Stimulated activated naive B cell treated with anti-CD40 and anti-IgM and Interleukin-4, amounts not matched to agents 10 μg/mL and 1 μg/mL and 100 μg/mL, for 72 hours (primary cell): ENCODE measurements around the gene MPC1.
"Not testable (repeated sequence)": the region's sequence is repeated elsewhere in the genome, so short reads cannot be mapped to it uniquely, and the experiment has no call there.

ENCODE experiments used
- ATAC-seq, 2 donors: fragments of 150-1000 bp; cut with Tn5 transposase; replicated peaks; 2 replicates each; pipeline ENCODE4 v1.10.0; 2021; ENCODE audit warnings: moderate library complexity in 1 of 2
- DNase-seq: peaks from one replicate; pipeline ENCODE4 v3.0.0; 2021
- H3K27ac Mint-ChIP-seq: one replicate; pipeline ENCODE4 v1.8.0; 2022; ENCODE audit warnings: mild to moderate bottlenecking, mixed read lengths
- H3K27me3 Mint-ChIP-seq, 2 donors: one replicate each; pipeline ENCODE4 v1.8.0; 2022; ENCODE audit warnings: mixed read lengths in 2 of 2
- H3K36me3 Mint-ChIP-seq, 2 donors: one replicate each; pipeline ENCODE4 v1.8.0; 2022; ENCODE audit warnings: mixed read lengths in 2 of 2, mild to moderate bottlenecking in 1 of 2
- H3K4me1 Mint-ChIP-seq, 2 donors: one replicate each; pipeline ENCODE4 v1.8.0; 2022; ENCODE audit warnings: mixed read lengths in 2 of 2, mild to moderate bottlenecking in 1 of 2
- H3K4me3 Mint-ChIP-seq, 2 donors: one replicate each; pipeline ENCODE4 v1.8.0; 2022; ENCODE audit warnings: mild to moderate bottlenecking in 2 of 2, mixed read lengths in 2 of 2, moderate library complexity in 1 of 2
- H3K9me3 Mint-ChIP-seq, 2 donors: one replicate each; pipeline ENCODE4 v1.8.0; 2022; ENCODE audit warnings: mixed read lengths in 2 of 2, mild to moderate bottlenecking in 1 of 2

Gene MPC1

GRCh38 chr6:166381733-166382499 lies 824 bp downstream of the MPC1 start:
- Mint-ChIP-seq H3K27ac (peak overlapping the region; percentile 91), H3K27me3 (no peaks in the 10 kb centered on the region), H3K36me3 (no peaks in the 10 kb centered on the region), H3K4me3 (peak overlapping the region; percentile 91 to 95), H3K4me1 (peaks cover 3 to 22% of the 10 kb centered on the region in 2 donors), H3K9me3 (no peaks in the 10 kb centered on the region)
- peak; percentile 39 to 49 for ATAC-seq
- peak; percentile 69 for DNase-seq

GRCh38 chr6:166381381-166381732 lies 1.4 kb downstream of the MPC1 start:
- Mint-ChIP-seq H3K4me1 (peaks cover 3 to 22% of the 10 kb centered on the region in 2 donors), H3K36me3 (no peaks in the 10 kb centered on the region), H3K9me3 (no peaks in the 10 kb centered on the region), H3K4me3 (peak overlapping the region; percentile 91 to 95), H3K27ac (peak overlapping the region; percentile 91), H3K27me3 (no peaks in the 10 kb centered on the region)
- ATAC-seq (no peak), DNase-seq (no peak)

- no peaks in the 10 kb centered on the region for H3K36me3 Mint-ChIP-seq
- DNase-seq: no peak
- no peak overlapping the region for H3K4me3 Mint-ChIP-seq
- no peaks in the 10 kb centered on the region for H3K27me3 Mint-ChIP-seq
- H3K9me3 Mint-ChIP-seq: no peaks in the 10 kb centered on the region
- no peak for ATAC-seq
- no peak overlapping the region for H3K27ac Mint-ChIP-seq
- H3K4me1 Mint-ChIP-seq: peaks cover 3 to 22% of the 10 kb centered on the region in 2 donors
Measured at GRCh38 chr6:166379800-166380199, 2.9 kb downstream of the MPC1 start.

- no peaks in the 10 kb centered on the region for H3K27me3 Mint-ChIP-seq
- no peak overlapping the region for H3K27ac Mint-ChIP-seq
- no peaks in the 10 kb centered on the region for H3K36me3 Mint-ChIP-seq
- H3K9me3 Mint-ChIP-seq: no peaks in the 10 kb centered on the region
- H3K4me1 Mint-ChIP-seq: peaks cover 2 to 18% of the 10 kb centered on the region in 2 donors
- ATAC-seq (no peak), DNase-seq (no peak)
- no peak overlapping the region for H3K4me3 Mint-ChIP-seq
Measured at GRCh38 chr6:166379103-166379586, 3.6 kb downstream of the MPC1 start.

GRCh38 chr6:166377721-166378120 lies 5.0 kb downstream of the MPC1 start:
- no peak overlapping the region for H3K27ac Mint-ChIP-seq

GRCh38 chr6:166375013-166375412 lies 7.7 kb downstream of the MPC1 start:
- H3K36me3 Mint-ChIP-seq: peaks cover 0 to 3% of the 10 kb centered on the region in 2 donors
- ATAC-seq (no peak), DNase-seq (no peak)
- no peaks in the 10 kb centered on the region for H3K27me3 Mint-ChIP-seq
- no peak overlapping the region for H3K4me3 Mint-ChIP-seq
- no peak overlapping the region for H3K27ac Mint-ChIP-seq
- H3K4me1 Mint-ChIP-seq: peaks cover 0 to 2% of the 10 kb centered on the region in 2 donors
- H3K9me3 Mint-ChIP-seq: no peaks in the 10 kb centered on the region

More at GRCh38 chr6:166377721-166378120, 5.0 kb downstream of the MPC1 start:
- peaks cover 3 to 13% of the 10 kb centered on the region in 2 donors for H3K4me1 Mint-ChIP-seq
- no peaks in the 10 kb centered on the region for H3K9me3 Mint-ChIP-seq
- H3K36me3 Mint-ChIP-seq: peaks cover 0 to 3% of the 10 kb centered on the region in 2 donors
- DNase-seq (no peak), ATAC-seq (no peak)
- no peak overlapping the region for H3K4me3 Mint-ChIP-seq
- no peaks in the 10 kb centered on the region for H3K27me3 Mint-ChIP-seq

- Mint-ChIP-seq H3K4me1 (peaks cover 0 to 2% of the 10 kb centered on the region in 2 donors), H3K27me3 (no peaks in the 10 kb centered on the region), H3K4me3 (no peak overlapping the region), H3K36me3 (peaks cover 7 to 15% of the 10 kb centered on the region in 2 donors), H3K27ac (no peak overlapping the region), H3K9me3 (no peaks in the 10 kb centered on the region)
- no peak for DNase-seq
- ATAC-seq: no peak
Measured at GRCh38 chr6:166370489-166370888, 12.3 kb downstream of the MPC1 start.

GRCh38 chr6:166369782-166370181 lies 13.0 kb downstream of the MPC1 start:
- Mint-ChIP-seq H3K4me1 (peaks cover 0 to 2% of the 10 kb centered on the region in 2 donors), H3K36me3 (peaks cover 7 to 15% of the 10 kb centered on the region in 2 donors), H3K27ac (no peak overlapping the region), H3K4me3 (no peak overlapping the region), H3K27me3 (no peaks in the 10 kb centered on the region), H3K9me3 (no peaks in the 10 kb centered on the region)
- DNase-seq (no peak), ATAC-seq (no peak)

- no peak for ATAC-seq
- no peak overlapping the region for H3K4me3 Mint-ChIP-seq
- no peak overlapping the region for H3K27ac Mint-ChIP-seq
- peaks cover 20 to 26% of the 10 kb centered on the region in 2 donors for H3K36me3 Mint-ChIP-seq
- H3K4me1 Mint-ChIP-seq: no peaks in the 10 kb centered on the region
- H3K27me3 Mint-ChIP-seq: no peaks in the 10 kb centered on the region
- DNase-seq: no peak
- H3K9me3 Mint-ChIP-seq: no peaks in the 10 kb centered on the region
Measured at GRCh38 chr6:166366921-166367320, 15.8 kb downstream of the MPC1 start.

- H3K27ac Mint-ChIP-seq: no peak overlapping the region
- H3K9me3 Mint-ChIP-seq: no peaks in the 10 kb centered on the region
Measured at GRCh38 chr6:166365806-166366205, 16.9 kb downstream of the MPC1 start.

GRCh38 chr6:166365221-166365620 lies 17.5 kb downstream of the MPC1 start:
- Mint-ChIP-seq H3K27me3 (no peaks in the 10 kb centered on the region), H3K36me3 (peaks cover 22 to 32% of the 10 kb centered on the region in 2 donors), H3K27ac (no peak overlapping the region), H3K4me1 (no peaks in the 10 kb centered on the region), H3K4me3 (no peak overlapping the region), H3K9me3 (no peaks in the 10 kb centered on the region)
- ATAC-seq (no peak), DNase-seq (no peak)

More at GRCh38 chr6:166365806-166366205, 16.9 kb downstream of the MPC1 start:
- ATAC-seq (no peak), DNase-seq (no peak)
- H3K4me3 Mint-ChIP-seq: no peak overlapping the region
- no peaks in the 10 kb centered on the region for H3K27me3 Mint-ChIP-seq
- no peaks in the 10 kb centered on the region for H3K4me1 Mint-ChIP-seq
- H3K36me3 Mint-ChIP-seq: peaks cover 22 to 31% of the 10 kb centered on the region in 2 donors

GRCh38 chr6:166364456-166364855 lies 18.3 kb downstream of the MPC1 start:
- ATAC-seq: no peak
- H3K9me3 Mint-ChIP-seq: no peaks in the 10 kb centered on the region
- no peak overlapping the region for H3K4me3 Mint-ChIP-seq
- H3K27me3 Mint-ChIP-seq: no peaks in the 10 kb centered on the region
- H3K4me1 Mint-ChIP-seq: no peaks in the 10 kb centered on the region
- H3K36me3 Mint-ChIP-seq: peaks cover 22 to 29% of the 10 kb centered on the region in 2 donors
- no peak for DNase-seq
- H3K27ac Mint-ChIP-seq: no peak overlapping the region

GRCh38 chr6:166362427-166362826 lies 20.3 kb downstream of the MPC1 start:
- peaks cover 18 to 27% of the 10 kb centered on the region in 2 donors for H3K36me3 Mint-ChIP-seq
- H3K27me3 Mint-ChIP-seq: not testable (repeated sequence)

GRCh38 chr6:166361077-166361429 lies 21.7 kb downstream of the MPC1 start:
- Mint-ChIP-seq H3K27me3 (peaks cover 3 to 5% of the 10 kb centered on the region in 2 donors), H3K9me3 (peaks cover 3% of the 10 kb centered on the region in 2 donors), H3K4me3 (no peak overlapping the region), H3K27ac (no peak overlapping the region), H3K4me1 (peaks cover 0 to 3% of the 10 kb centered on the region in 2 donors), H3K36me3 (peaks cover 18 to 27% of the 10 kb centered on the region in 2 donors)
- ATAC-seq: no peak
- no peak for DNase-seq

More at GRCh38 chr6:166362427-166362826, 20.3 kb downstream of the MPC1 start:
- not testable (repeated sequence) for H3K9me3 Mint-ChIP-seq, H3K27ac Mint-ChIP-seq, DNase-seq, H3K4me3 Mint-ChIP-seq, H3K4me1 Mint-ChIP-seq, ATAC-seq
